K562 (cell line): Measurements from ENCODE around the gene RAB24. TPM values are rescaled to one million over a fixed set of nuclear protein-coding genes. Genes with fewer than 3 reads are reported as not detected.

Experiments
- ATAC-seq: fragments of 200-7000 bp; cut with Tn5 transposase; 3 replicates; pipeline ENCODE4 v1.9.1; 2020; ENCODE audit warnings: moderate library complexity
- BruUV-seq: library from RNA; stranded (reverse); fragments of 400-500 nt; replicated peaks from 2 replicates; lab custom pipeline; 2021; lab: Mats Ljungman, UMichigan
- CTCF ChIA-PET: fragments of 300-600 bp; formaldehyde crosslinking; extraction: SDS; loops from one replicate; lab custom pipeline; 2021; ENCODE audit warnings: low intra/inter-chr PET ratio; lab: Yijun Ruan, JAX
- POLR2A ChIA-PET: fragments of 300-600, 350-650 bp; sonication (Branson Sonifier 250); formaldehyde crosslinking; extraction: SDS; loops from one replicate; lab custom pipeline; 2021; ENCODE audit warnings: antibody characterized with exemption, inconsistent platforms; lab: Yijun Ruan, JAX
- DNase-seq, 4 experiments: peaks; one replicate each; pipeline versions ENCODE4 v3.0.0 to v3.0.0-alpha.2; 2011 to 2018; ENCODE audit warnings: low spot score in 3 of 4, mixed read lengths in 3 of 4; ENCODE audit errors: extremely low read depth in 1 of 4
- FAIRE-seq: peaks from 2 replicates; lab custom pipeline; 2011; peaks lifted over from hg19 to GRCh38; lab: Jason Lieb, UNC
- H2AFZ ChIP-seq: 2 replicates; pipeline ENCODE4 v1.6.0; 2011; ENCODE audit warnings: low read depth, low read length, control low read depth, inconsistent platforms
- H3K27ac ChIP-seq: fragments of 200-600 bp; 3 replicates; pipeline ENCODE4 v1.8.0; 2011; ENCODE audit warnings: low read depth, mild to moderate bottlenecking, control low read depth, inconsistent platforms, low read length, moderate library complexity, mixed read lengths; ENCODE audit errors: extremely low read depth
- H3K27me3 ChIP-seq, 2 experiments: fragments of 300-600 bp in 1 of 2; 2 replicates in 1 of 2; 3 replicates in 1 of 2; pipeline versions ENCODE4 v1.6.0 to v1.8.0; 2011; ENCODE audit warnings: inconsistent platforms in 2 of 2, low read length in 2 of 2, mild to moderate bottlenecking in 1 of 2, mixed read lengths in 1 of 2, moderate library complexity in 1 of 2; ENCODE audit not compliant: control insufficient read depth in 2 of 2, insufficient read depth in 2 of 2
- H3K36me3 ChIP-seq: fragments of 300-600 bp; 3 replicates; pipeline ENCODE4 v1.8.0; 2011; ENCODE audit warnings: mild to moderate bottlenecking, low read length, inconsistent platforms; ENCODE audit not compliant: control insufficient read depth, insufficient read depth
- H3K4me1 ChIP-seq, 2 experiments: fragments of 200-600 bp in 1 of 2; replicated peaks in 1 of 2; 2 replicates in 1 of 2; 3 replicates in 1 of 2; pipeline versions ENCODE4 v1.5.1 to v1.8.0; 2011; ENCODE audit warnings: inconsistent platforms in 2 of 2, low read length in 2 of 2, mild to moderate bottlenecking in 1 of 2, mixed read lengths in 1 of 2, moderate library complexity in 1 of 2; ENCODE audit not compliant: control insufficient read depth in 2 of 2, insufficient read depth in 2 of 2
- H3K4me2 ChIP-seq: 2 replicates; pipeline ENCODE4 v1.6.1; 2011; ENCODE audit warnings: low read length, control low read depth, inconsistent platforms, mixed read lengths; ENCODE audit not compliant: insufficient read depth
- H3K4me3 ChIP-seq: fragments of 200-600 bp; sonication (generic), shearing (Covaris generic); 2 replicates; pipeline ENCODE4 v1.5.1; 2016; ENCODE audit warnings: control low read depth, inconsistent platforms
- H3K79me2 ChIP-seq: fragments of 200-600 bp; 3 replicates; pipeline ENCODE4 v1.8.0; 2011; ENCODE audit warnings: low read length, inconsistent platforms; ENCODE audit not compliant: control insufficient read depth, insufficient read depth
- H3K9ac ChIP-seq, 2 experiments: 2 replicates each; pipeline versions ENCODE4 v1.6.0 to v1.6.1; 2011; ENCODE audit warnings: low read depth in 2 of 2, low read length in 2 of 2, control low read depth in 1 of 2, inconsistent platforms in 1 of 2, mild to moderate bottlenecking in 1 of 2, mixed read lengths in 1 of 2; ENCODE audit not compliant: insufficient read depth in 1 of 2
- H3K9me1 ChIP-seq: one replicate; pipeline ENCODE4 v1.6.0; 2011; ENCODE audit warnings: inconsistent platforms, mild to moderate bottlenecking, low read length, moderate library complexity; ENCODE audit not compliant: control insufficient read depth, insufficient read depth
- H3K9me3 ChIP-seq: replicated peaks from 2 replicates; pipeline ENCODE4 v1.5.1; 2011; ENCODE audit warnings: low read depth, low read length, inconsistent platforms; ENCODE audit not compliant: control insufficient read depth, insufficient read depth
- H4K20me1 ChIP-seq: replicated peaks from 2 replicates; pipeline ENCODE4 v1.6.1; 2011; ENCODE audit warnings: low read length, inconsistent platforms, mixed read lengths; ENCODE audit not compliant: control insufficient read depth, insufficient read depth
- GATA2 ChIP-seq: sonication (generic); formaldehyde crosslinking; IDR thresholded peaks from 2 replicates; pipeline ENCODE4 v1.4.0; 2020; ENCODE audit warnings: mild to moderate bottlenecking, missing genetic modification reagents
- KDM1A ChIP-seq, 2 experiments: fragments of 450-650 bp; IDR thresholded peaks; 2 replicates each; pipeline ENCODE4 v1.6.1; 2016; ENCODE audit warnings: mild to moderate bottlenecking in 2 of 2
- MAFK ChIP-seq: IDR thresholded peaks from 2 replicates; pipeline ENCODE4 v1.6.1; 2011; ENCODE audit warnings: low read length, improper control_type of control experiment
- NR3C1 ChIP-seq: sonication (generic); formaldehyde crosslinking; IDR thresholded peaks from 2 replicates; pipeline ENCODE4 v1.8.1; 2022; ENCODE audit warnings: missing genetic modification reagents
- RREB1 ChIP-seq: fragments of 250-450 bp; sonication (Bioruptor Pico); IDR thresholded peaks from 2 replicates; pipeline ENCODE4 v1.4.0; 2020
- ZNF511 ChIP-seq: sonication (generic); formaldehyde crosslinking; IDR thresholded peaks from 2 replicates; pipeline ENCODE4 v1.8.0; 2022; ENCODE audit warnings: mild to moderate bottlenecking, missing genetic modification reagents
- ZNF79 ChIP-seq: fragments of 250-450 bp; sonication (Bioruptor Pico); IDR thresholded peaks from 2 replicates; pipeline ENCODE4 v1.4.0; 2020; ENCODE audit warnings: low read depth, mild to moderate bottlenecking, moderate library complexity
- WGBS: fragments of 100-300 bp; shearing (Covaris generic); methylation state at CpG from one replicate; pipeline ENCODE4 v1.1.6; 2016; ENCODE audit warnings: low coverage, mixed read lengths; ENCODE audit not compliant: insufficient coverage; ENCODE audit errors: missing lambda C conversion rate; 5-methylcytosine and 5-hydroxymethylcytosine counted together
- in situ Hi-C: fragments of 300-500 bp; cut with MboI; formaldehyde crosslinking; loops from 4 replicates; pipeline ENCODE4 v1.15.0; 2018; ENCODE audit warnings: inconsistent platforms, mixed read lengths
- intact Hi-C: fragments of 100-400 bp; cut with micrococcal nuclease; formaldehyde crosslinking; loops from 2 replicates; pipeline ENCODE4 v1.14.2; 2022
- polyA plus RNA-seq, 8 experiments: library from polyadenylated mRNA; depleted of rRNA in 4 of 8; stranded (reverse) in 5 of 8; unstranded in 3 of 8; fragments of >200 nt; fragmentation: Nextera tagmentation in 2 of 8; fragmentation: Illumina TruSeq in 1 of 8; extraction: Ambion mirVana in 2 of 8; extraction: Trizol in 1 of 8; gene quantifications; 2 replicates each; pipeline versions ENCODE4 v1.2.1 to v1.2.3, GENCODE V29; 2011 to 2014; ENCODE audit warnings: inconsistent platforms in 1 of 8, missing spikeins in 1 of 8
- total RNA-seq, 7 experiments: library from RNA; depleted of rRNA in 6 of 7; stranded (reverse); fragments of >200 nt in 6 of 7; fragmentation: Illumina TruSeq in 2 of 7; extraction: Trizol in 2 of 7; gene quantifications; 2 replicates each; pipeline versions ENCODE4 v1.2.1 to v1.2.3, GENCODE V29; 2011 to 2021; ENCODE audit warnings: low replicate concordance in 1 of 7

The RAB24 gene
- total and polyA plus RNA-seq, 9 of the 15 experiments (the other 6 are each of a cell fraction or from before 2014, with no cell fraction given) = 13.9 to 107 (median 34.8) TPM

DNA sequence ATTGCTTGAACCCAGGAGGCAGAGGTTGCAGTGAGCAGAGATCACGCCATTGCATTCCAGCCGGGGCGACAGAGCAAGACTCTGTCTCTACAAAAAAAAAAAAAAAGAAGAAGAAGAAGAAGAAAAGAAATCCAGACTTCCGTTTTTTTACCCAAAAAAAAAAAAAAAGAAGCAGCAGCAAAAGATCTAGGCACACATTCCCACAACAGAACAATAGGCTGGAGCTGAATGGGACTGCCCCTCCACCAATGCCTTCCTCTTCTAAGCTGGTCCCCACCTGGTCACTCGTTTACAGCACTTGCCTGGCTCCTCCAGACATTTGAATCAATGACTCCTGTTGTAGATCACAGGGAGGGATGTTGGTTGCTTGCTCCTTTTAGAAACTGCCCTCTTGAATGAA lies 49.6 kb upstream of the RAB24 start:
- H3K9ac ChIP-seq = no peak overlapping the region
- POLR2A ChIA-PET = interaction anchor here (1.0 to 3.4 kb wide), 2 partner anchors 8 to 74 kb away, joined by 3 to 18 read pairs; no protein-coding TSS in a partner anchor

DNA sequence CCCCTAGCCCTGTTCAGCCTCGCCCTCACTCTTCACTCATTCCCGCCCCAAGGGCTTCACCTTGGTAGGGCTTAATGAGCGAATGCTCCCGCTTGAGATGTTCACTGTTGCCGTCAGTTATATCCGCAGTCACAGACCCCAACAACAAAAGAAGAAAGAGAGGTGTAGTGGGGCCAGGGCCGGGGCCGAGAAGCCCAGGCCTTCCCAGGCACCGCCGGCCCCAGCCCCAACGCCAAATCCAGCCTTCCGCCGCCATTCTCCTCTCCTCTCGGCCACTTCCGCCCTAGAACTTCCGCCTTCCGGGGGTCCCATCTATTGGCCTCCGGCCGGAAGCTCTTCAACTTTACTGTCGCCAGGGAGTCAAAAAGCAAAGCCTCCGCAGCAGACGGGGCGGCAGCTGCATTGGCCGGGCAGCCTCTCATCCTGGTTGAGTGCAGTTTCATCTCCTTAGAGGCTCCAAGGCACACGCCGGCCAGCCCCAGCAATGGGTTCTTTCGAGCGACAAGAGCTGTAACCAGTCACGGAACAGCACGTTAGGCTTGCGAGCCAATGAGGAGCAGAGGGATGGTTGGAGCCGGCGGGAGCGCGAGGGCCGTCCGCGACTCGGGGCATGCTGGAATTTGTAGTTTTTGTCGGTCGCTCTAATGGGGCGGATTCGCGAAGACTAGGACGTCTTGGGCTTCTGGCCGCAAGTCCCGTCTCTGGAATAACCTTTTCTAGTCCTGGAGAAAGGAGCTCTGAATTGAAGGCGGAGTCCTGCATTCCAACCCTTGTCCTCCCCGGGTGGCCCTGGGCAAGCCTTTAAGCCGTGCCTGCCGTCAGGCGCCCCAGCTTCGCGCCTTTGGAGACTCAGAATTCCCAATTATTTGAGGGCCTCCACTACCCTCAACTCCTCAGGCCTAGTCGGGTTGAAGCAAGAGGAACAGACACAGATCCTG lies 48.1 kb upstream of the RAB24 start, which contains the start of gene LMAN2:
Gene LMAN2 (minus strand): TSS at position 277 of the 938 bp plus-strand sequence. CDS start 21 bp downstream, at position 256.
- ChIA-PET CTCF (interaction anchor here (0.5 to 0.6 kb wide), 2 partner anchors 105 to 192 kb away, joined by 3 read pairs; no protein-coding TSS in a partner anchor), POLR2A (interaction anchor here (0.6 to 3.4 kb wide), 18 partner anchors 9 to 213 kb away, joined by 3 to 18 read pairs (median 4); partner anchors contain the start of genes PRELID1 and RAB24)
- Histone ChIP-seq H3K4me3 (peak within 1 kb of the TSS; percentile 81), H3K4me1 (peaks cover 17 to 24% of the 10 kb centered on the region in 2 experiments; a peak in 4 of 5 replicates), H3K27me3 (no peaks in the 10 kb centered on the region), H3K4me2 (peak within 1 kb of the TSS; percentile 96), H3K79me2 (peaks cover 49% of the 10 kb centered on the region), H4K20me1 (no peaks in the 10 kb centered on the region), H3K9me3 (0 out of 2 replicates have a peak, but pooled peaks cover 3% of the 10 kb centered on the region), H3K36me3 (peaks cover 30% of the 10 kb centered on the region), H3K9me1 (no peaks in the 10 kb centered on the region), H3K9ac (peak within 1 kb of the TSS; percentile 95 to 97), H2AFZ (peak within 1 kb of the TSS; percentile 96), H3K27ac (peak within 1 kb of the TSS; percentile 95)
- FAIRE-seq (peak; percentile 90), ATAC-seq (peak; percentile 99), DNase-seq (peak; percentile 93 to 96 (median 95))
- TSS peak; percentile 97 for BruUV-seq
- intact Hi-C loops = no loop called here
- WGBS = 8% methylated on average over 52 of the region's 55 CpGs
- in situ Hi-C loops = no loop called here
- TF ChIP-seq ZNF511 (CRISPR knock-in tag) (no peak; the same call in 1 of the 2 replicates), RREB1 (CRISPR knock-in tag) (no peak), GATA2 (CRISPR knock-in tag) (no peak), ZNF79 (no peak), KDM1A (IDR thresholded peaks at IDR 0.05) (no peak)

More for the DNA sequence above, 49.6 kb upstream of the RAB24 start:
- Histone ChIP-seq H3K27ac (no peak overlapping the region), H3K27me3 (no peaks in the 10 kb centered on the region), H3K36me3 (peaks cover 19% of the 10 kb centered on the region; the same call in 2 of the 3 replicates), H3K4me1 (peaks cover 15 to 32% of the 10 kb centered on the region in 2 experiments; a peak in 4 of 5 replicates), H3K4me3 (no peak overlapping the region), H3K9me3 (0 out of 2 replicates have a peak, but pooled peaks cover 3% of the 10 kb centered on the region), H3K4me2 (no peak overlapping the region), H3K79me2 (peaks cover 34% of the 10 kb centered on the region), H4K20me1 (no peaks in the 10 kb centered on the region), H3K9me1 (no peaks in the 10 kb centered on the region), H2AFZ (no peak overlapping the region)
- in situ Hi-C loops = no loop called here
- FAIRE-seq (no peak), ATAC-seq (no peak), DNase-seq (no peak)
- WGBS = 18% methylated on average over 1 of the region's 5 CpGs
- intact Hi-C loops = no loop called here
- no TSS peak for BruUV-seq
- no peak for TF ChIP-seq MAFK
- TF ChIP-seq NR3C1 (CRISPR knock-in tag) = no peak
- CTCF ChIA-PET = no interaction called here
